Right lobe of liver (tissue), 6 donors: ENCODE measurements around the gene ASPRV1. TPM values are rescaled to one million over a fixed set of nuclear protein-coding genes. Genes with fewer than 3 reads are reported as not detected.

Source experiments
- ATAC-seq, 4 donors: fragments of 200-7000 bp; cut with Tn5 transposase; one replicate each; pipeline ENCODE4 v1.9.1; 2020; ENCODE audit warnings: mild to moderate bottlenecking in 4 of 4, moderate library complexity in 4 of 4
- DNase-seq, 3 donors: peaks; one replicate each; pipeline ENCODE4 v3.0.0-alpha.2; 2020
- H3K27ac ChIP-seq, 3 donors: fragments of 200-600 bp; one replicate each; pipeline ENCODE4 v1.8.0; 2022
- H3K27me3 ChIP-seq, 2 donors: fragments of 200-600 bp; one replicate each; pipeline ENCODE4 v1.8.0; 2022
- H3K36me3 ChIP-seq, 4 donors: fragments of 200-600 bp; sonication (generic) in 1 of 4; one replicate each; pipeline versions ENCODE4 v1.5.1 to v1.8.0; 2017 to 2022; ENCODE audit warnings: control low read depth in 1 of 4
- H3K4me1 ChIP-seq, 4 donors: fragments of 200-600 bp; sonication (generic) in 1 of 4; one replicate each; pipeline versions ENCODE4 v1.5.1 to v1.8.0; 2017 to 2022; ENCODE audit warnings: control low read depth in 1 of 4
- H3K4me3 ChIP-seq, 3 donors: fragments of 200-600 bp; one replicate each; pipeline ENCODE4 v1.8.0; 2022
- H3K9me3 ChIP-seq, 4 donors: fragments of 200-600 bp; sonication (generic) in 1 of 4; one replicate each; pipeline versions ENCODE4 v1.5.1 to v1.8.0; 2017 to 2022; ENCODE audit warnings: control low read depth in 1 of 4
- CTCF ChIP-seq, 4 donors: fragments of 200-600 bp in 3 of 4; fragments of 450-650 bp in 1 of 4; IDR thresholded peaks; one replicate each; pipeline versions ENCODE4 v1.5.1 to v1.8.0; 2016 to 2022; ENCODE audit warnings: antibody characterized with exemption in 4 of 4, mild to moderate bottlenecking in 2 of 4
- POLR2A ChIP-seq: fragments of 450-650 bp; IDR thresholded peaks from one replicate; pipeline ENCODE4 v1.6.1; 2017; ENCODE audit warnings: antibody characterized with exemption, mild to moderate bottlenecking
- WGBS: methylation state at CpG from one replicate; pipeline ENCODE4 v1.1.6; 2018; ENCODE audit warnings: low coverage, low lambda C conversion rate; ENCODE audit not compliant: insufficient coverage; ENCODE audit errors: missing lambda C conversion rate; 5-methylcytosine and 5-hydroxymethylcytosine counted together
- intact Hi-C, 2 donors: fragments of 100-400 bp; cut with DNase I; formaldehyde crosslinking; loops; one replicate each; pipeline versions ENCODE4 v1.11.2 to v1.14.1; 2022
- total RNA-seq, 6 experiments: library from RNA; depleted of rRNA in 2 of 6; stranded (reverse); fragments of >200 nt in 2 of 6; fragmentation: NEBNext Ultra II Directional in 3 of 6; extraction: Animal tissue kit (Norgen Biotek cat#: 25700) in 3 of 6; gene quantifications; one replicate each; pipeline versions ENCODE4 v1.1.0 to v1.2.4, GENCODE V29; 2016 to 2023
- donor health status: DM: no; HTN: yes; CAD: no.
- donor health status: DM: no; HTN: no; CAD: no.
- donor health status: DM: no; HTN: no; CAD: no.
- donor health status: DM: no; HTN: yes; CAD: no.
- donor health status: DM: no; HTN: yes; CAD: no.

The ASPRV1 gene
- total RNA-seq, 6 experiments from 2014 or later: 0.31 to 0.98 (median 0.59) TPM

- ATAC-seq: no peak
- TF ChIP-seq POLR2A (no peak), CTCF (IDR thresholded peaks at IDR 0.05) (no peak)
- Histone ChIP-seq H3K4me3 (no peak overlapping the region), H3K27me3 (no peaks in the 10 kb centered on the region), H3K4me1 (peaks cover 0 to 18% (median 0%) of the 10 kb centered on the region in 4 donors), H3K9me3 (no peaks in the 10 kb centered on the region), H3K27ac (no peak overlapping the region), H3K36me3 (peaks cover 6 to 45% (median 13%) of the 10 kb centered on the region in 4 donors)
- intact Hi-C loops: loop anchor here in 1 of 2 donors (10.0 kb wide), 1 partner anchor 130 kb away; no protein-coding TSS in a partner anchor
- DNase-seq: no peak
- 92% methylated on average over 5 of the region's 5 CpGs for WGBS
These were observed 26.4 kb downstream of the ASPRV1 start for GRCh38 chr2:69935011-69935410.

- DNase-seq (no peak), ATAC-seq (no peak)
- Histone ChIP-seq H3K27me3 (no peaks in the 10 kb centered on the region), H3K9me3 (no peaks in the 10 kb centered on the region), H3K27ac (peak overlapping the region in 1 of 3 donors; percentile 25), H3K4me3 (no peak overlapping the region), H3K36me3 (peaks cover 6 to 42% (median 13%) of the 10 kb centered on the region in 4 donors), H3K4me1 (peaks cover 0 to 13% (median 0%) of the 10 kb centered on the region in 4 donors)
- intact Hi-C loops: loop anchor here in 1 of 2 donors (10.0 kb wide), 1 partner anchor 130 kb away; no protein-coding TSS in a partner anchor
- 54% methylated on average over 1 of the region's 1 CpG for WGBS
- TF ChIP-seq POLR2A (no peak), CTCF (IDR thresholded peaks at IDR 0.05) (no peak)
These were observed 26.9 kb downstream of the ASPRV1 start for GRCh38 chr2:69934614-69934908.

GRCh38 chr2:69933839-69934613, 27.4 kb downstream of the ASPRV1 start:
- no peaks in the 10 kb centered on the region for H3K9me3 ChIP-seq
- no peak overlapping the region for H3K4me3 ChIP-seq
- H3K27me3 ChIP-seq: no peaks in the 10 kb centered on the region
- peaks cover 0 to 12% (median 0%) of the 10 kb centered on the region in 4 donors for H3K4me1 ChIP-seq
- intact Hi-C loops: loop anchor here in 1 of 2 donors (10.0 kb wide), 1 partner anchor 131 kb away; no protein-coding TSS in a partner anchor
- DNase-seq (no peak), ATAC-seq (peak; percentile 40 to 87 (median 70))
- WGBS: 32% methylated on average over 4 of the region's 4 CpGs
- TF ChIP-seq CTCF (IDR thresholded peaks at IDR 0.05) (no peak), POLR2A (no peak)
- peak overlapping the region in 1 of 3 donors; percentile 25 for H3K27ac ChIP-seq
- peaks cover 6 to 38% (median 13%) of the 10 kb centered on the region in 4 donors for H3K36me3 ChIP-seq

- TF ChIP-seq CTCF (IDR thresholded peaks at IDR 0.05): no peak
- no peak for TF ChIP-seq POLR2A
- DNase-seq: no peak
- ATAC-seq: peak; percentile 43 to 61 (median 52)
- Histone ChIP-seq H3K4me1 (peaks cover 0 to 12% (median 0%) of the 10 kb centered on the region in 4 donors), H3K36me3 (peaks cover 3 to 31% (median 11%) of the 10 kb centered on the region in 4 donors), H3K4me3 (no peak overlapping the region), H3K27ac (peak overlapping the region in 1 of 3 donors; percentile 9), H3K9me3 (no peaks in the 10 kb centered on the region), H3K27me3 (no peaks in the 10 kb centered on the region)
- intact Hi-C loops: loop anchor here in 1 of 2 donors (10.0 kb wide), 1 partner anchor 131 kb away; no protein-coding TSS in a partner anchor
These were observed 28.1 kb downstream of the ASPRV1 start for GRCh38 chr2:69933254-69933828.
